Measurements from ENCODE around the gene MFF. TPM values are rescaled to one million over a fixed set of nuclear protein-coding genes. Genes with fewer than 3 reads are reported as not detected.

The MFF gene
- 67.6 and 68.7 TPM in 2 replicates for total RNA-seq

GRCh38 chr2:227324995-227325838 lies at the start of gene MFF:
TSS of gene MFF (plus strand) at chr2:227325251. CDS start at chr2:227330666, 5,415 bp downstream.

GRCh38 chr2:227379095-227379494 lies 54.0 kb downstream of the MFF start, which contains the start of gene TM4SF20:
TSS of gene TM4SF20 (minus strand) at chr2:227379306. CDS start at chr2:227379268, 38 bp downstream.

GRCh38 chr2:227387583-227387982 lies 62.5 kb downstream of the MFF start, which contains the start of gene SCYGR1:
TSS of gene SCYGR1 (minus strand) at chr2:227387949. CDS start at chr2:227387949, 0 bp downstream.

Other genes starting within 250 kb of the MFF start
- under 0.01 TPM in 1 of 2 replicates, not detected in the other for gene COL4A4, start 161.0 kb upstream of the MFF start, total RNA-seq
- not detected in 2 replicates for gene COL4A3, start 160.6 kb upstream of the MFF start, total RNA-seq
- gene TM4SF20, start 54.1 kb downstream of the MFF start, total RNA-seq, result not detected in 2 replicates
- gene SCYGR1, start 62.7 kb downstream of the MFF start, total RNA-seq, result not detected in 2 replicates
- 67.0 and 79.0 TPM in 2 replicates for gene AGFG1, start 146.9 kb downstream of the MFF start, total RNA-seq